MCF 10A (cell line): ENCODE data around the gene CDKL4. TPM values are rescaled to one million over a fixed set of nuclear protein-coding genes. Genes with fewer than 3 reads are reported as not detected.
"Not testable (repeated sequence)": the region's sequence is repeated elsewhere in the genome, so short reads cannot be mapped to it uniquely, and the experiment has no call there.

ENCODE experiments used
- BruUV-seq: library from RNA; stranded (reverse); fragments of 400-500 nt; replicated peaks from 2 replicates; lab custom pipeline; 2021; lab: Mats Ljungman, UMichigan
- CTCF ChIA-PET: fragments of 300-600 bp; sonication (Branson Sonifier 250); formaldehyde crosslinking; extraction: SDS; loops from one replicate; lab custom pipeline; 2021; ENCODE audit warnings: antibody characterized with exemption, inconsistent platforms; lab: Yijun Ruan, JAX
- POLR2A ChIA-PET: fragments of 300-600, 350-650 bp; sonication (Branson Sonifier 250); formaldehyde crosslinking; extraction: SDS; loops from one replicate; lab custom pipeline; 2020; ENCODE audit warnings: antibody characterized with exemption, inconsistent platforms; lab: Yijun Ruan, JAX
- DNase-seq: peaks from one replicate; pipeline ENCODE4 v3.0.0-alpha.2; 2018; ENCODE audit not compliant: unreplicated experiment
- H3K27ac Mint-ChIP-seq: one replicate; pipeline ENCODE4 v1.8.0; 2022; ENCODE audit warnings: mild to moderate bottlenecking, low read depth, mixed read lengths; ENCODE audit not compliant: unreplicated experiment
- H3K27me3 Mint-ChIP-seq: one replicate; pipeline ENCODE4 v1.8.0; 2022; ENCODE audit warnings: mixed read lengths; ENCODE audit not compliant: insufficient read depth, unreplicated experiment
- H3K36me3 Mint-ChIP-seq: one replicate; pipeline ENCODE4 v1.8.0; 2022; ENCODE audit warnings: mild to moderate bottlenecking, moderate library complexity, mixed read lengths; ENCODE audit not compliant: insufficient read depth, unreplicated experiment
- H3K4me1 Mint-ChIP-seq: one replicate; pipeline ENCODE4 v1.8.0; 2022; ENCODE audit warnings: mixed read lengths; ENCODE audit not compliant: insufficient read depth, unreplicated experiment
- H3K4me3 Mint-ChIP-seq: one replicate; pipeline ENCODE4 v1.8.0; 2022; ENCODE audit warnings: mild to moderate bottlenecking, moderate library complexity, mixed read lengths; ENCODE audit not compliant: unreplicated experiment
- H3K9me3 Mint-ChIP-seq: one replicate; pipeline ENCODE4 v1.8.0; 2022; ENCODE audit warnings: mixed read lengths; ENCODE audit not compliant: unreplicated experiment
- CTCF ChIP-seq: fragments of 200-600 bp; IDR thresholded peaks from one replicate; pipeline ENCODE4 v1.8.0; 2022; ENCODE audit warnings: antibody characterized with exemption, mild to moderate bottlenecking; ENCODE audit not compliant: unreplicated experiment
- intact Hi-C: fragments of 100-400 bp; cut with micrococcal nuclease; formaldehyde crosslinking; loops from 2 replicates; pipeline ENCODE4 v1.14.1; 2022
- total RNA-seq: library from RNA; stranded (reverse); gene quantifications from 2 replicates; pipeline ENCODE4 v1.2.3, GENCODE V29; 2022

The CDKL4 gene
- total RNA-seq, 1 experiment from 2014 or later = not detected

DNA sequence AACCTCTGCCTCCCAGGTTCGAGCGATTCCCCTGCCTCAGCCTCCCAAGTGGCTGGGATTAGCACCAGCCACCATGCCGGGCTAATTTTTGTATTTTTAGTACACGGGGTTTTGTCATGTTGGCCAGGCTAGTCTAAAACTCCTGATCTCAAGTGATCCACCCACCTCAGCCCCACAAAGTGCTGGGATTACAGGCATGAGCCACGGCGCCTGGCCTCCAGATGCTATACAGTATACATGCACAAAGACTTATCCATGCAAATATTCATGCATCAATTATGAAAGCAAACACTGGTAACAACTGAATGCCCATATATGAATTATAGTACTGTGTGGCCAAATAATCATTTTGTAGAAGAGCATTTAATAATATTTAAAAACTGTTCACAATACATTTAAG is 86.9 kb downstream of the CDKL4 start:
- no TSS peak for BruUV-seq
- Mint-ChIP-seq H3K27me3 (no peaks in the 10 kb centered on the region), H3K9me3 (no peaks in the 10 kb centered on the region), H3K27ac (no peak overlapping the region), H3K4me3 (no peak overlapping the region), H3K36me3 (no peaks in the 10 kb centered on the region), H3K4me1 (no peaks in the 10 kb centered on the region)
- TF ChIP-seq CTCF = no peak
- ChIA-PET POLR2A (interaction anchor here (0.6 kb wide), 1 partner anchor 660 kb away, joined by 3 read pairs; no protein-coding TSS in a partner anchor), CTCF (interaction anchor here (0.6 to 0.7 kb wide), 2 partner anchors 49 to 1934 kb away, joined by 3 to 5 read pairs; no protein-coding TSS in a partner anchor)
- DNase-seq = no peak
- intact Hi-C loops = no loop called here

GRCh38 chr2:39156107-39156506 is 87.7 kb downstream of the CDKL4 start:
- no peak for TF ChIP-seq CTCF
- H3K36me3 Mint-ChIP-seq = no peaks in the 10 kb centered on the region
- POLR2A ChIA-PET = interaction anchor here (0.6 to 1.9 kb wide), 2 partner anchors 36 to 659 kb away, joined by 3 to 6 read pairs; partner anchors contain the start of gene SOS1
- no TSS peak for BruUV-seq
- intact Hi-C loops = no loop called here
- H3K4me1 Mint-ChIP-seq = no peaks in the 10 kb centered on the region
- CTCF ChIA-PET = interaction anchor here (0.6 to 0.7 kb wide), 3 partner anchors 50 to 1934 kb away, joined by 3 to 5 read pairs (median 3); no protein-coding TSS in a partner anchor
- no peak overlapping the region for H3K27ac Mint-ChIP-seq
- no peaks in the 10 kb centered on the region for H3K9me3 Mint-ChIP-seq
- H3K27me3 Mint-ChIP-seq = no peaks in the 10 kb centered on the region
- no peak for DNase-seq
- no peak overlapping the region for H3K4me3 Mint-ChIP-seq

GRCh38 chr2:39155573-39155972 is 88.2 kb downstream of the CDKL4 start:
- H3K27me3 Mint-ChIP-seq, DNase-seq, intact Hi-C loops, H3K9me3 Mint-ChIP-seq, H3K27ac Mint-ChIP-seq, BruUV-seq, H3K4me1 Mint-ChIP-seq, H3K4me3 Mint-ChIP-seq, H3K36me3 Mint-ChIP-seq: not testable (repeated sequence)
- POLR2A ChIA-PET = interaction anchor here (0.6 to 1.9 kb wide), 2 partner anchors 35 to 84 kb away, joined by 3 to 6 read pairs; partner anchors contain the start of gene SOS1
- CTCF ChIA-PET = interaction anchor here (0.7 to 1.2 kb wide), 5 partner anchors 10 to 1690 kb away, joined by 3 to 4 read pairs (median 3); no protein-coding TSS in a partner anchor

- CTCF ChIA-PET = interaction anchor here (0.7 to 1.2 kb wide), 4 partner anchors 10 to 1689 kb away, joined by 3 to 4 read pairs (median 4); no protein-coding TSS in a partner anchor
Measured at GRCh38 chr2:39154944-39155343, 88.8 kb downstream of the CDKL4 start.

More at GRCh38 chr2:39154944-39155343, 88.8 kb downstream of the CDKL4 start:
- POLR2A ChIA-PET = interaction anchor here (0.7 to 1.9 kb wide), 2 partner anchors 30 to 35 kb away, joined by 3 to 6 read pairs; partner anchors contain the start of gene SOS1
- Mint-ChIP-seq H3K4me1 (no peaks in the 10 kb centered on the region), H3K36me3 (no peaks in the 10 kb centered on the region), H3K9me3 (no peaks in the 10 kb centered on the region), H3K27ac (no peak overlapping the region), H3K27me3 (no peaks in the 10 kb centered on the region), H3K4me3 (no peak overlapping the region)
- no TSS peak for BruUV-seq
- DNase-seq = no peak
- intact Hi-C loops = no loop called here
- no peak for TF ChIP-seq CTCF
